ENCODE data around the gene FBXO10. TPM values are rescaled to one million over a fixed set of nuclear protein-coding genes. Genes with fewer than 3 reads are reported as not detected.

FBXO10 gene
- total RNA-seq, 1 donor from 2014 or later = 22.0 TPM

DNA sequence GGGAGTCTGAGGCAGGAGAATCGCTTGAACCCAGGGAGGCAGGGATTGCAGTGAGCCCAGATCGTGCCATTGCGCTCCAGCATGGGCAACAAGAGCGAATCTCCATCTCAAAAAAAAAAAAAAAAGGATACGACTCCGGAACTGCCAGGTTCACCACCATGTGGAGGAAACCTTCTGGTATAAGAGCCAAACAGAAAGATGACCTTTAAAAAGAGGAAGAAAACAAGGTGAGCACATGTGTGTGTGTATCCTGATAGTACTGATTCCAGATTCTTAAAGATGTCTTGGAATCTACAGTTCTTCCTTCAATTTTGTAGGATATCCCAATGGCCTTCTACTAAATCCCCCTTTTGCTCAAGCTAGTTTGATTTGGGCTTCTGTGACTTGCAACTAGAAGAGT lies 33.7 kb downstream of the FBXO10 start:
- H3K9me3 Mint-ChIP-seq (ENCODE audit: low read depth) = no peaks in the 10 kb centered on the region
- H3K27me3 Mint-ChIP-seq = no peaks in the 10 kb centered on the region
- H3K27ac Mint-ChIP-seq = no peak overlapping the region
- TF ChIP-seq, protein P1, sequence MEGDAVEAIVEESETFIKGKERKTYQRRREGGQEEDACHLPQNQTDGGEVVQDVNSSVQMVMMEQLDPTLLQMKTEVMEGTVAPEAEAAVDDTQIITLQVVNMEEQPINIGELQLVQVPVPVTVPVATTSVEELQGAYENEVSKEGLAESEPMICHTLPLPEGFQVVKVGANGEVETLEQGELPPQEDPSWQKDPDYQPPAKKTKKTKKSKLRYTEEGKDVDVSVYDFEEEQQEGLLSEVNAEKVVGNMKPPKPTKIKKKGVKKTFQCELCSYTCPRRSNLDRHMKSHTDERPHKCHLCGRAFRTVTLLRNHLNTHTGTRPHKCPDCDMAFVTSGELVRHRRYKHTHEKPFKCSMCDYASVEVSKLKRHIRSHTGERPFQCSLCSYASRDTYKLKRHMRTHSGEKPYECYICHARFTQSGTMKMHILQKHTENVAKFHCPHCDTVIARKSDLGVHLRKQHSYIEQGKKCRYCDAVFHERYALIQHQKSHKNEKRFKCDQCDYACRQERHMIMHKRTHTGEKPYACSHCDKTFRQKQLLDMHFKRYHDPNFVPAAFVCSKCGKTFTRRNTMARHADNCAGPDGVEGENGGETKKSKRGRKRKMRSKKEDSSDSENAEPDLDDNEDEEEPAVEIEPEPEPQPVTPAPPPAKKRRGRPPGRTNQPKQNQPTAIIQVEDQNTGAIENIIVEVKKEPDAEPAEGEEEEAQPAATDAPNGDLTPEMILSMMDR (IDR thresholded peaks at IDR 0.05; ENCODE audit: unreplicated experiment) = no peak
- no peaks in the 10 kb centered on the region for H3K4me1 Mint-ChIP-seq (ENCODE audit: low read depth)
- H3K36me3 Mint-ChIP-seq (ENCODE audit: insufficient read depth) = peaks cover 3% of the 10 kb centered on the region
- no peak overlapping the region for H3K4me3 Mint-ChIP-seq (ENCODE audit: low read depth)
- no peak for DNase-seq (ENCODE audit: low spot score, unreplicated experiment)

DNA sequence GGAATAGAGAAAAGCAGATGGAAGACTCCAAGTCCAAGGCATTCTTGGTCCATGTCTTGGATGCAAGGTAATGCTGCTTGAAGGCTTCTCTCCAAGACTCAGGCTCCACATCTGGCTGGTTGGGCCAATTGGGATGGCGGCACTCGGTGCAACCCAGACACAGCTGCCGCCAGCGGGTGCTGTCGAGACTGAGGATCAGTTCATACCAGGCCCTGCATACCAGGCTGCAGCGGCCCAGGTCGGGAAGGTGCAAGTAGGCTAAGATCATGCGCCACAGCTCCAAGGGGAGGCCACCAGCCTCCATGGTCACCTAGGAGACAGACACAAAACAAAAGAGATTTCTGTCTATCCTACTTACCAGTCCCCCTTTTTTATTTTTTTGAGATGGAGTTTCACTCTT lies 34.7 kb downstream of the FBXO10 start:
- DNase-seq (ENCODE audit: low spot score, unreplicated experiment) = no peak

DNA sequence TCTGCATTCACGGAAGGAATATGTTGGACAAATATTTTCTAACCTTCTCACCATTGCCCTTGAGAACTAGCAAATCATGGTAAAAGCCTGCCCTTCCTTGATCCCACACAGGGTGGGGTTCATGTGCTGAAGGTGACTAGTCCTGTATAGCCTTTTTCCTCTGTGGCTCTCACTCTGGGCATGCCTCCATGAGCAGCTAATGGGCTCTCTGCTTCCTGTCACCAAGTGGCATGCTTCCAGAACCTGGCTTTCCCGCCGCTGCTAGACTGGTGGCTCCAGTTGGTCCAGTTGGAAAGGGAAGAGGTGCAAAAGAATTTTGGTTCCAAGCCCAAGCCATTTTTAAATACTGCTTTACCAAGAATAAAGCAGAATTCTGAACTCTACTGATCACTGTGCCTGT lies 35.5 kb downstream of the FBXO10 start:
- Mint-ChIP-seq H3K9me3 (ENCODE audit: low read depth) (no peaks in the 10 kb centered on the region), H3K4me3 (ENCODE audit: low read depth) (no peak overlapping the region), H3K27me3 (no peaks in the 10 kb centered on the region), H3K27ac (no peak overlapping the region), H3K4me1 (ENCODE audit: low read depth) (no peaks in the 10 kb centered on the region), H3K36me3 (ENCODE audit: insufficient read depth) (peaks cover 3% of the 10 kb centered on the region)
- TF ChIP-seq, protein P1 (IDR thresholded peaks at IDR 0.05; ENCODE audit: unreplicated experiment) = no peak
- DNase-seq (ENCODE audit: low spot score, unreplicated experiment) = no peak

More for the DNA sequence above, 34.7 kb downstream of the FBXO10 start:
- no peaks in the 10 kb centered on the region for H3K27me3 Mint-ChIP-seq
- no peaks in the 10 kb centered on the region for H3K4me1 Mint-ChIP-seq (ENCODE audit: low read depth)
- peaks cover 3% of the 10 kb centered on the region for H3K36me3 Mint-ChIP-seq (ENCODE audit: insufficient read depth)
- TF ChIP-seq, protein P1 (IDR thresholded peaks at IDR 0.05; ENCODE audit: unreplicated experiment) = no peak
- H3K4me3 Mint-ChIP-seq (ENCODE audit: low read depth) = no peak overlapping the region
- H3K9me3 Mint-ChIP-seq (ENCODE audit: low read depth) = no peaks in the 10 kb centered on the region
- peak overlapping the region; percentile 24 for H3K27ac Mint-ChIP-seq

DNA sequence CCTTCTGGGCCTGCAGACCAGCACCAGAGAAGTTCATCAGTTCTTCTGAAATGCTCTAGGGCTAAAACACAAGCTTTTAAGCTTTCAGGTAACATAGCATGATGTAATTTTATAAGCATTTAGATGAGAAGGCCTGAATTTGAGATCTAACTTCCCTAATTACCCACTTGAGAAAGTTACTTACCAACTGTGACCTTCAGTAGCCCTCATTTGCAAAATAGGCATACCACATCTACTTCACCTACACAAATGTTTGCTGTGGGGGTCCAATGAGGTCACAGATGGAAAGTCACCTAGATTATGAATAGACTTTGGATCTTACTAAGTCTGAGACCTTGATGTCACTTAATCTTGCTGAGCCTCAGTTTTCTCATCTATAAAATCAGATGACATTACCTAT lies 36.5 kb downstream of the FBXO10 start:
- TF ChIP-seq, protein P1 (IDR thresholded peaks at IDR 0.05; ENCODE audit: unreplicated experiment) = no peak
- Mint-ChIP-seq H3K4me3 (ENCODE audit: low read depth) (no peak overlapping the region), H3K9me3 (ENCODE audit: low read depth) (no peaks in the 10 kb centered on the region), H3K27ac (no peak overlapping the region), H3K4me1 (ENCODE audit: low read depth) (no peaks in the 10 kb centered on the region), H3K27me3 (no peaks in the 10 kb centered on the region), H3K36me3 (ENCODE audit: insufficient read depth) (peaks cover 4% of the 10 kb centered on the region)
- no peak for DNase-seq (ENCODE audit: low spot score, unreplicated experiment)

DNA sequence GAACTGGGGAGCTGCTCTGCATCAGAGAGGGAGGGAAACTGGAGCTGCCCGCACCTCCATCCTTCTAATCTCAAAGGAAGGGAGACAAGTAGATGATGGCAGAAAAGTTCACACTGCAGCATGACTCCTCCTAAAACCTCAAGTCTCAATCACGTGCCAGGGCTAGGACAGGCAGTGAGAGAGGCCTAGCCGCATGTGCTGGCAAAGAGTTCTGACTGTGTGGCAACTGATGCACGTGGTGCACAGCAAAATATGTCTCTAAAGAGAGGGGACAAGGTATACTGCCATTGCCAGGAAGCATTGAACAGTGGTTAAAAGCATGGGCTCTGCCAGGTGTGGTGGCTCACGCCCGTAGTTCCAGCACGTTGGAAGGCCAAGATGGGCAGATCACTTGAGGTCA lies 38.1 kb downstream of the FBXO10 start:
- H3K36me3 Mint-ChIP-seq (ENCODE audit: insufficient read depth) = peaks cover 4% of the 10 kb centered on the region
- TF ChIP-seq, protein P1 (IDR thresholded peaks at IDR 0.05; ENCODE audit: unreplicated experiment) = no peak
- H3K4me1 Mint-ChIP-seq (ENCODE audit: low read depth) = no peaks in the 10 kb centered on the region
- H3K9me3 Mint-ChIP-seq (ENCODE audit: low read depth) = no peaks in the 10 kb centered on the region
- no peak overlapping the region for H3K4me3 Mint-ChIP-seq (ENCODE audit: low read depth)
- no peak for DNase-seq (ENCODE audit: low spot score, unreplicated experiment)
- H3K27me3 Mint-ChIP-seq = no peaks in the 10 kb centered on the region
- no peak overlapping the region for H3K27ac Mint-ChIP-seq

All from progenitor cell of endocrine pancreas (in vitro differentiated cells).